NCI-H2107 treated with DMSO at 0.1 percent for 48 hours (cell line): ENCODE data around the gene MAB21L3.
"Not testable (repeated sequence)": the region's sequence is repeated elsewhere in the genome, so short reads cannot be mapped to it uniquely, and the experiment has no call there.

ENCODE experiments used
- DNase-seq: peaks from one replicate; lab custom pipeline; 2025; ENCODE audit not compliant: unreplicated experiment; lab: John Stamatoyannopoulos, UW

MAB21L3 gene

GRCh38 chr1:116133696-116134475, 22.7 kb downstream of the MAB21L3 start:
- no peak for DNase-seq

- DNase-seq, result no peak
Observed at GRCh38 chr1:116134476-116134773, 23.2 kb downstream of the MAB21L3 start.

GRCh38 chr1:116138277-116138792, 27.1 kb downstream of the MAB21L3 start:
- no peak for DNase-seq

- no peak for DNase-seq
Observed at GRCh38 chr1:116139592-116140134, 28.5 kb downstream of the MAB21L3 start.

GRCh38 chr1:116144151-116144550, 33.0 kb downstream of the MAB21L3 start:
- DNase-seq, result no peak

- not testable (repeated sequence) for DNase-seq
Observed at GRCh38 chr1:116146447-116147113, 35.4 kb downstream of the MAB21L3 start.

GRCh38 chr1:116147114-116147510, 35.9 kb downstream of the MAB21L3 start:
- DNase-seq, result no peak

- DNase-seq, result no peak
Observed at GRCh38 chr1:116147972-116148371, 36.8 kb downstream of the MAB21L3 start.

- no peak for DNase-seq
Observed at GRCh38 chr1:116148967-116149366, 37.8 kb downstream of the MAB21L3 start.

GRCh38 chr1:116150368-116150767, 39.2 kb downstream of the MAB21L3 start:
- DNase-seq, result no peak

- DNase-seq, result peak; percentile 43
Observed at GRCh38 chr1:116151739-116152576, 40.8 kb downstream of the MAB21L3 start.

- no peak for DNase-seq
Observed at GRCh38 chr1:116152577-116152943, 41.4 kb downstream of the MAB21L3 start.

GRCh38 chr1:116152950-116153691, 41.9 kb downstream of the MAB21L3 start:
- DNase-seq, result no peak

- DNase-seq, result no peak
Observed at GRCh38 chr1:116153692-116154031, 42.5 kb downstream of the MAB21L3 start.

GRCh38 chr1:116154536-116154935, 43.3 kb downstream of the MAB21L3 start:
- no peak for DNase-seq

GRCh38 chr1:116157096-116157495, 45.9 kb downstream of the MAB21L3 start:
- DNase-seq, result no peak

- DNase-seq, result no peak
Observed at GRCh38 chr1:116159177-116159576, 48.0 kb downstream of the MAB21L3 start.

GRCh38 chr1:116159611-116160010, 48.4 kb downstream of the MAB21L3 start:
- no peak for DNase-seq

GRCh38 chr1:116161390-116161789, 50.2 kb downstream of the MAB21L3 start:
- no peak for DNase-seq

GRCh38 chr1:116161877-116162390, 50.7 kb downstream of the MAB21L3 start:
- DNase-seq, result no peak

- no peak for DNase-seq
Observed at GRCh38 chr1:116163533-116163932, 52.3 kb downstream of the MAB21L3 start.
